ENCODE measurements around the gene SOX8.
A peak's percentile ranks its signal among the peaks of the same experiment; 100 is the strongest.

The SOX8 gene

GRCh38 chr16:986411-986810 is 4.8 kb downstream of the SOX8 start:
- no peak for TF ChIP-seq TEAD4 (IDR thresholded peaks at IDR 0.05)
- TF ChIP-seq FOXM1 (IDR thresholded peaks at IDR 0.05; ENCODE audit: borderline replicate concordance, low read depth), result no peak
- no peak for TF ChIP-seq CEBPB (IDR thresholded peaks at IDR 0.05)
- TF ChIP-seq ZBTB7A (IDR thresholded peaks at IDR 0.05; ENCODE audit: low read depth), result no peak
- no peak for TF ChIP-seq TAF1 (IDR thresholded peaks at IDR 0.05; ENCODE audit: low read depth)
- TF ChIP-seq EGR1 (IDR thresholded peaks at IDR 0.05), result no peak
- no peak for TF ChIP-seq YY1 (IDR thresholded peaks at IDR 0.05; ENCODE audit: low read depth)
- no peak for TF ChIP-seq TCF12 (IDR thresholded peaks at IDR 0.05; ENCODE audit: low read depth)
- no peak for TF ChIP-seq RAD21 (IDR thresholded peaks at IDR 0.05; ENCODE audit: low read depth)

DNA sequence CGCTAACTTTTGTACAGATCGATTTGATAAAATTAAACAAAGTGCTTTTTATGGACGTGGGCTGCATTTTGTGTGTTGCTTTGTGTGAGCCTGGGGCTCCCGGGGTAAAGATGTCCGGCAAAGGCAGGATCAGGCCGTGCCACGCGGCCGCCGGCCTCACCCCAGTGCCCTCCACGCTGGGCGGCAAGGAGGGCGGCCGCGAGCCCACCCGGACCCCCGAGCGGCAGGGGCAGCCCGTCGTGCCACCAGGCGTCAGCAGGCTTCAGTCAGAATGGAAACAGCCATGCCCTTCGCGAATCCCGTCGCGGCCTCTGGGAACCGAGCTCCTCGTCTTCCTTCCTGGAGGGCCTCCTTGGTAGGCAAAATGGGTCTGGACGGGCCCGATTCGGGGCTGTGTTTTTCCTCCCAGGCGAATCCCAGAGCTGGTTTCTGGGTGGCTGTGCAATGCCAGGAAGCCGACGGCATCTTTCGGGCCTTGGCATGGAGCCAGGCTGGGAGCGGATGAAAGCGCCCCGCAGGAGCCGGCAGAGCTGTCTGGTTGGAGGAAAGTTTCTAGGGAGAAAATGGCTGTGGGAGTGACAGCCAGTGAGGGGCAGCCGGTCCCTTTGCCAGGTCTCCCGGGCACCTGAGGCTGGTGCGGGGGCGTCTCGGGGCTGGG is 5.5 kb downstream of the SOX8 start:
- peak; percentile 46; the same call in 1 of the 2 replicates for TF ChIP-seq NFIC (IDR thresholded peaks at IDR 0.05)
- no peak for TF ChIP-seq ZBTB7A (IDR thresholded peaks at IDR 0.05; ENCODE audit: low read depth)
- no peak for TF ChIP-seq YY1 (IDR thresholded peaks at IDR 0.05; ENCODE audit: low read depth)
- TF ChIP-seq, protein P1, sequence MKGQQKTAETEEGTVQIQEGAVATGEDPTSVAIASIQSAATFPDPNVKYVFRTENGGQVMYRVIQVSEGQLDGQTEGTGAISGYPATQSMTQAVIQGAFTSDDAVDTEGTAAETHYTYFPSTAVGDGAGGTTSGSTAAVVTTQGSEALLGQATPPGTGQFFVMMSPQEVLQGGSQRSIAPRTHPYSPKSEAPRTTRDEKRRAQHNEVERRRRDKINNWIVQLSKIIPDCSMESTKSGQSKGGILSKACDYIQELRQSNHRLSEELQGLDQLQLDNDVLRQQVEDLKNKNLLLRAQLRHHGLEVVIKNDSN (IDR thresholded peaks at IDR 0.05), result no peak

GRCh38 chr16:987906-988305 is 6.3 kb downstream of the SOX8 start:
- TF ChIP-seq NFIC (IDR thresholded peaks at IDR 0.05) (no peak), TEAD4 (IDR thresholded peaks at IDR 0.05) (no peak), CREB1 (IDR thresholded peaks at IDR 0.05; ENCODE audit: low read depth) (no peak)

- TF ChIP-seq CREB1 (IDR thresholded peaks at IDR 0.05; ENCODE audit: low read depth) (no peak), EP300 (IDR thresholded peaks at IDR 0.05; ENCODE audit: borderline replicate concordance) (no peak), YY1 (IDR thresholded peaks at IDR 0.05; ENCODE audit: low read depth) (no peak)
- TF ChIP-seq, protein P2, sequence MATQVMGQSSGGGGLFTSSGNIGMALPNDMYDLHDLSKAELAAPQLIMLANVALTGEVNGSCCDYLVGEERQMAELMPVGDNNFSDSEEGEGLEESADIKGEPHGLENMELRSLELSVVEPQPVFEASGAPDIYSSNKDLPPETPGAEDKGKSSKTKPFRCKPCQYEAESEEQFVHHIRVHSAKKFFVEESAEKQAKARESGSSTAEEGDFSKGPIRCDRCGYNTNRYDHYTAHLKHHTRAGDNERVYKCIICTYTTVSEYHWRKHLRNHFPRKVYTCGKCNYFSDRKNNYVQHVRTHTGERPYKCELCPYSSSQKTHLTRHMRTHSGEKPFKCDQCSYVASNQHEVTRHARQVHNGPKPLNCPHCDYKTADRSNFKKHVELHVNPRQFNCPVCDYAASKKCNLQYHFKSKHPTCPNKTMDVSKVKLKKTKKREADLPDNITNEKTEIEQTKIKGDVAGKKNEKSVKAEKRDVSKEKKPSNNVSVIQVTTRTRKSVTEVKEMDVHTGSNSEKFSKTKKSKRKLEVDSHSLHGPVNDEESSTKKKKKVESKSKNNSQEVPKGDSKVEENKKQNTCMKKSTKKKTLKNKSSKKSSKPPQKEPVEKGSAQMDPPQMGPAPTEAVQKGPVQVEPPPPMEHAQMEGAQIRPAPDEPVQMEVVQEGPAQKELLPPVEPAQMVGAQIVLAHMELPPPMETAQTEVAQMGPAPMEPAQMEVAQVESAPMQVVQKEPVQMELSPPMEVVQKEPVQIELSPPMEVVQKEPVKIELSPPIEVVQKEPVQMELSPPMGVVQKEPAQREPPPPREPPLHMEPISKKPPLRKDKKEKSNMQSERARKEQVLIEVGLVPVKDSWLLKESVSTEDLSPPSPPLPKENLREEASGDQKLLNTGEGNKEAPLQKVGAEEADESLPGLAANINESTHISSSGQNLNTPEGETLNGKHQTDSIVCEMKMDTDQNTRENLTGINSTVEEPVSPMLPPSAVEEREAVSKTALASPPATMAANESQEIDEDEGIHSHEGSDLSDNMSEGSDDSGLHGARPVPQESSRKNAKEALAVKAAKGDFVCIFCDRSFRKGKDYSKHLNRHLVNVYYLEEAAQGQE (IDR thresholded peaks at IDR 0.05; ENCODE audit: low read depth), result no peak
- TF ChIP-seq, protein P1 (IDR thresholded peaks at IDR 0.05), result no peak
These were observed 7.1 kb downstream of the SOX8 start for GRCh38 chr16:988471-989353.

GRCh38 chr16:989354-989814 is 7.8 kb downstream of the SOX8 start:
- no peak for TF ChIP-seq YY1 (IDR thresholded peaks at IDR 0.05; ENCODE audit: low read depth)
- TF ChIP-seq EP300 (IDR thresholded peaks at IDR 0.05; ENCODE audit: borderline replicate concordance), result no peak
- TF ChIP-seq CREB1 (IDR thresholded peaks at IDR 0.05; ENCODE audit: low read depth), result no peak
- TF ChIP-seq, protein P2 (IDR thresholded peaks at IDR 0.05; ENCODE audit: low read depth), result no peak
- TF ChIP-seq TAF1 (IDR thresholded peaks at IDR 0.05; ENCODE audit: low read depth), result no peak
- TF ChIP-seq TEAD4 (IDR thresholded peaks at IDR 0.05), result no peak
- TF ChIP-seq EGR1 (IDR thresholded peaks at IDR 0.05), result no peak
- no peak for TF ChIP-seq ZBTB7A (IDR thresholded peaks at IDR 0.05; ENCODE audit: low read depth)
- TF ChIP-seq CEBPB (IDR thresholded peaks at IDR 0.05), result no peak
- TF ChIP-seq, protein P1 (IDR thresholded peaks at IDR 0.05), result no peak
- TF ChIP-seq FOXM1 (IDR thresholded peaks at IDR 0.05; ENCODE audit: borderline replicate concordance, low read depth), result no peak
- TF ChIP-seq, protein P3, sequence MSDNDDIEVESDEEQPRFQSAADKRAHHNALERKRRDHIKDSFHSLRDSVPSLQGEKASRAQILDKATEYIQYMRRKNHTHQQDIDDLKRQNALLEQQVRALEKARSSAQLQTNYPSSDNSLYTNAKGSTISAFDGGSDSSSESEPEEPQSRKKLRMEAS (IDR thresholded peaks at IDR 0.05), result no peak
- TF ChIP-seq TCF12 (IDR thresholded peaks at IDR 0.05; ENCODE audit: low read depth), result no peak
- TF ChIP-seq RAD21 (IDR thresholded peaks at IDR 0.05; ENCODE audit: low read depth), result no peak
- no peak for TF ChIP-seq NFIC (IDR thresholded peaks at IDR 0.05)

Measured in Ishikawa (cell line).